Loucy (cell line): ENCODE results near the gene HTATIP2.

Source experiments
- EZH2phosphoT487 ChIP-seq: fragments of 200-600 bp; IDR thresholded peaks from 2 replicates; pipeline ENCODE4 v1.6.1; 2018; ENCODE audit warnings: antibody characterized with exemption, mild to moderate bottlenecking, moderate library complexity, borderline replicate concordance
- TF ChIP-seq, protein P1 (sequence below): fragments of 200-600 bp; sonication (generic); conservative IDR thresholded peaks from 2 replicates; pipeline ENCODE4 v1.5.1; 2014; ENCODE audit warnings: mild to moderate bottlenecking, antibody characterized with exemption, low read length

- TF ChIP-seq, protein P1, sequence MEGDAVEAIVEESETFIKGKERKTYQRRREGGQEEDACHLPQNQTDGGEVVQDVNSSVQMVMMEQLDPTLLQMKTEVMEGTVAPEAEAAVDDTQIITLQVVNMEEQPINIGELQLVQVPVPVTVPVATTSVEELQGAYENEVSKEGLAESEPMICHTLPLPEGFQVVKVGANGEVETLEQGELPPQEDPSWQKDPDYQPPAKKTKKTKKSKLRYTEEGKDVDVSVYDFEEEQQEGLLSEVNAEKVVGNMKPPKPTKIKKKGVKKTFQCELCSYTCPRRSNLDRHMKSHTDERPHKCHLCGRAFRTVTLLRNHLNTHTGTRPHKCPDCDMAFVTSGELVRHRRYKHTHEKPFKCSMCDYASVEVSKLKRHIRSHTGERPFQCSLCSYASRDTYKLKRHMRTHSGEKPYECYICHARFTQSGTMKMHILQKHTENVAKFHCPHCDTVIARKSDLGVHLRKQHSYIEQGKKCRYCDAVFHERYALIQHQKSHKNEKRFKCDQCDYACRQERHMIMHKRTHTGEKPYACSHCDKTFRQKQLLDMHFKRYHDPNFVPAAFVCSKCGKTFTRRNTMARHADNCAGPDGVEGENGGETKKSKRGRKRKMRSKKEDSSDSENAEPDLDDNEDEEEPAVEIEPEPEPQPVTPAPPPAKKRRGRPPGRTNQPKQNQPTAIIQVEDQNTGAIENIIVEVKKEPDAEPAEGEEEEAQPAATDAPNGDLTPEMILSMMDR, result no peak
- no peak for TF ChIP-seq EZH2phosphoT487
These were observed 24.9 kb downstream of the HTATIP2 start for GRCh38 chr11:20388096-20389055.
